T1000 (cell line): ENCODE data around the gene PCBD1.
"Not testable (repeated sequence)": the region's sequence is repeated elsewhere in the genome, so short reads cannot be mapped to it uniquely, and the experiment has no call there.

ENCODE experiments used
- DNase-seq: peaks from one replicate; lab custom pipeline; 2025; ENCODE audit warnings: mixed read lengths; lab: John Stamatoyannopoulos, UW

The PCBD1 gene

DNA sequence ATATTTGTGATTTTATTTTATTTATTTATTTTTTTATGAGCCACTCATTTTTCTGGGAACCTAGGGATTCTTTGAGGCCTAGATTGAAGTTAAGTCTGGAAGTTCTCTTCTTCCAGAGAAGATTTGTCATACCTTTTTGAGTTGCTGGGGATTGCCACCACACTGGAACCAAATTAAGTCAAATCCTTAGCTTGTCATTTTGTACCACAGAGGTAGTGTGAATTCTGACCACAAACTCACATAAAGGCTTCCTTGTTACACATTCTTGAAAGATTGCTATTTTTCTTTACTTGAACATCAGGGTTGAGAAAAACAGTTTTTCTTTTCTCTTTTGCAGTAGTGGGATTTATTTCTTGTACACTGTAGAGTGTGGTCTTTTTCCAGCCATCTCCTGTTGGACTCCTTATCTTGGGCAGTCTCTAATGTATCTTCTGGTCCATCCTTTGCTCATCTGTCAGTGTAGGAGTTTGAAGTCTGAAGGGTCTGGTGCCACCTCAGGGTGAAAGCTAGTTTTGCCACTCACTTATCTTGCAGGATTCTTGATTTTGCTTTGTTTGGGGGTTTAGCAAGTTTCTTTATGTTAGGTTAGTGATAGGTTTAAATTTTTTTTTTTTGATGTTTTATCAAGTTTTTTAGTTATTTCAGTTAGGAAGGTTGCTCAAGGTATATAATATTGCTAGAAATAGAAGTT, 24.8 kb downstream of the PCBD1 start:
- no peak for DNase-seq

DNA sequence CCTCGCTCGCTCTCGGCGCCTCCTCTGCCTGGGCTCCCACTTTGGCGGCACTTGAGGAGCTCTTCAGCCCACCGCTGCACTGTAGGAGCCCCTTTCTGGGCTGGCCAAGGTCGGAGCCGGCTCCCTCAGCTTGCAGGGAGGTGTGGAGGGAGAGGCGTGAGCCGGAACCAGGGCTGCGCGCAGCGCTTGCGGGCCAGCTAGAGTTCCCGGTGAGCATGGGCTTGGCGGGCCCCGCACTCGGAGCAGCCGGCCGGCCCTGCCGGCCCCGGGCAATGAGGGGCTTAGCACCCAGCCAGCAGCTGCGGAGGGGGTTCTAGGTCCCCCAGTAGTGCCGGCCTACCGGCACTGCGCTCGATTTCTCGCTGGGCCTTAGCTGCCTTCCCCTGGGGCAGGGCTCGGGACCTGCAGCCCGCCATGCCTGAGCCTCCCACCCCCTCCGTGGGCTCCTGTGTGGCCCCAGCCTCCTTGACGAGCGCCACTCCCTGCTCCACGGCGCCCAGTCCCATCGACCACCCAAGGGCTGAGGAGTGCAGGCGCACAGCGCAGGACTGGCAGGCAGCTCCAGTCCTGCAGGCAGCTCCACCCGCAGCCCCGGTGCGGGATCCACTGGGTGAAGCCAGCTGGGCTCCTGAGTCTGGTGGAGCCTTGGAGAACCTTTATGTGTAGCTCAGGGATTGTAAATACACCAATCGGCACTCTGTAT, 26.7 kb downstream of the PCBD1 start:
- DNase-seq, result not testable (repeated sequence)

DNA sequence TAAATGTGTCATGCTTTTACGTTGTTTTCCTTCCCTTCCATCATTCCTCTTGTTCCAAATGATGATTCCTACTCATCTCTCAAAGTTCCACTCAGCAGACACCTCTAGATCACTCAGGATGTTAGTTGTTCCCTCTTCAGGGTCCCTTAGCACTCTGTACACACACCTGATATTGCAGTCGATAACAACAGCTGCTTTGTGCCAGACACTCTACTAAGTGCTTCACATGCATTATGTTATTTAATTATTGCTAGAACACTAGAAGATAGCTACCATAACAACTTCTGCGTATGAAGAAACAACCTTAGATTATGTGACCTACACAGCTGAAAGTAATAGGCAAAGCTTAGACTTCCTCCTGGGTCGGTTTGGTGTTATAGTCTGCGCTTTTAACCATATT, 29.6 kb downstream of the PCBD1 start:
- DNase-seq, result no peak

DNA sequence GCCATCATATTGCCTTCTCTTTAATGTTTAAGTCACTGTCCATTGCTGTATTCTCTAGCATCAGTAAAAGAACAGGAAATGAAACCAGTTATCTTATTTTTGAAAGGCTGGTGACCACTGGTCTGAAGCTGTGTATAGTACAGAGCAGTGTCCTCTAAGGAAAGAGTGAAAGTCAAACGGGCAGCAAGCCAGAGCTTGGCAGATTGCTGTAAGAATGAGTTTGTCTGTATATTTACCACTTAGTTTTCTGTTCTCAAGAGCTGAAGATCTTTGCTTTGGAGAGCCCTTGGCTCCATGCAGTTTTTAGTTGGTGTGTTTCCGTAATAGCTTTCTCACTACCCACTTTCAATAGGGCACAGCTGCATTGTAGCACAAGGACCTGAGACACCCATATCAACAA, 31.9 kb downstream of the PCBD1 start:
- DNase-seq, result no peak

DNA sequence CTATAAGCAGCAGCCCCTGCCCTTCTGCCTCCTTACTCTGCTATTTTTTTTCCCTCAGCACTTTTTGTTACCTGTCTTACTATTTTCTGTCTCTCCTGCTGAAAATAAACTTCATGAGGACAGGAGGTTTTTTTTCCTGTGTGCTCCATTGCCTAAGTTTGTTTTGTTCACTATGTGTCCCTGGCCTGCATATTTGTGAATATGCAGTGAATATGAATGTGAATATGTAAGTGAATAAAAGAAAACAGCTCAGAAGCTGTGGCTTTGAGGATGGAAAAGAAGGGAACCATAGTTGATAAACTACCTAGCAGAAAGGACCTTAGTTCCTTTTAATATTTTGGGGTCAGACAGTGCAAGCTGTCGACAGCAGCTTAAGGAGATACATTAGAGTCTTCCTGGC, 34.9 kb downstream of the PCBD1 start:
- DNase-seq, result no peak

DNA sequence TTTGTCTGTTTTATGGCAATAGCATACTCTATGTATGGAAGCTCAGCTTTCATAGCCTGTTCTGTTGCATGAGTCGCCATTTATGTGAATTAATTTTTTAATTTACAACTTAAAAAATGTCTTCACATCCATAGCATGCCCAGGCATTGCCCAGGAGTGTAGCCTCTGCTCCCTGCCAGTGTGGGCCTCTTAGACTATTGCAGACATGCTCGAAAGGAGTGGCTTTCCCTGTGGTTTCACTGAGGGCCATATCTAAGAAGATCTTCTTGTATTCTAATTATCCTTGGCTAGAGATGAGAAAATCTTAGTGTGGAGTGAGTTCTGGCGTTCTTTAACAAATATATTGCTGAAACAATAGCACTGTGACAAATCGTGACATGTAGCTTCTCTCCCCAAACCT, 35.3 kb downstream of the PCBD1 start:
- no peak for DNase-seq

DNA sequence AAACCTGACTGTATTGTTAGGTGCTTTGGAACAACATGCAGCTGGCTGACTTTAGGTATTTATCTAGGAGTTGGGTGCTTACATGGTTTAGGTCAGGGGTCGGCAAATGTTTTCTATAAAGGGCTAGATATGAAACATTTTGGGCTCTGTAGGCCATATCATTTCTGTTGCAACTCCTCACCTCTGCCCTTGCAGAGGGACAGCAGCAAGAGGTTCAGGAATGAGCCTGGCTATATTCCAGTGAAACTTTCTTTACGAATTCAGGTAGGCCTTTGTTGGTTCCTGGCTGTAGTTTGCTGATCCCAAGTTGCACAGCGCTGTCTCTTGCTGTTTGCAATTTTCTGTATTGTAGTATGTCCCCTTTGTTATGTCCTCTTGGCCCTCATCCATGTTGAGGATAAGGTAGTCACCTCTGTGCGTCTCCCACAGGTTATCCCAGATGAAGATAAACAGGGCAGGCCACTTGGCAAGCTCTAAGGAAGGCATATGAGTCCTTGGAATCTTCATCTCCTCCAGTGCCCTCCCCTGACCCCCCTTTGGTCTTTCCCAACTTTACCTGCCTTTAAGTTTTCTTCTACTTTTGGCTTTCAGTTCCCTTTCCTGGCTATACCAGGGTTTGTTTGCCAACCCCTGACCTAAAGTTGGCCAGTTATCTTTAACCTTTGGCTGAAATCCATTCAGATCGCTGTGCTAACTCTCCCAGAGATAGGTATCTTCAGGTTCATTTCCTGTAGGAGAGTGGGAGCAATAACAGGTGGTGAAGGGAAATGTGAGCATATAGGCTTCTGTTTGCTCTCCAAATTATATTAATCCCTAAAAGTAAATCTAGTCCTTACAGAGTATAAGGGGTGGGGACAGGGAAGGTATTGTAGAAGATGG, 36.5 kb downstream of the PCBD1 start:
- no peak for DNase-seq

DNA sequence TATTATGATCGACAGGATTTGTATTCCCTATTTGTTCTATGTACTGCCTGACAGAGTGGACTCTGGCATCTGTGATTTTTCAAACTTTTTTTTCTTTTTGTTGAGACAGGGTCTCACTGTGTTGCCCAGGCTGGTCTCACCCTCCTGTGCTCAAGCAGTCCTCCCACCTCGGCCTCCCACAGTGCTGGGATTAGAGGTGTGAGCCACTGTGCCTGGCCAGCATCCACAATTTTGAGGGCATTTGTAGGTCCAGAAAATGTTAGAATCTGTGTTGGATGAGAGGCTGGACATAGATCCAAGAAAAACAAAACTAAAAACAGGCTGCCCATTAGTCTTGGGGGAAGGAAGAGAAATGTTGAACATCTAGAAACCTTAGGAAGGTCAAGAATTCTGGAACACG, 38.3 kb downstream of the PCBD1 start:
- no peak for DNase-seq

DNA sequence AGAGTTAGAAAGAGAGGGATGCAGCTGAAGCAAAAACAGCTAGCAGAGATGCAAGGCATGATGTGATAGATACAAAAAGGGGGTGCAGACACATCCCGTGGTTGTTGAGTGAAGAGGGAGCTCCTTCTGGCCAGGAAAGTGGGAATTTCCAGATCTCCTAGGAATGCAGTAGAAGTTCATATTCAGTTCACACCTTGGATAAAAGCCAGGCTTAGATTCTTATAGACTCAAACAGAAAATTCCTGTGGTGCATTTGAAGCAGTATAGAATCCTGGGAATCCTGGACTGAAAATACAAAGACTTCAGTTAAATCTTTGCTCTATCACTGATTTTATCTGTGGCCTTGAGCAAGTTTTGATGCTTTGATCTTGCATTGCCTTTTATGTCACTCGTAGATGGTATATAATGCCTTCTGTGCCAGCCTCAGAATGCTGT, 38.8 kb downstream of the PCBD1 start:
- DNase-seq, result no peak

DNA sequence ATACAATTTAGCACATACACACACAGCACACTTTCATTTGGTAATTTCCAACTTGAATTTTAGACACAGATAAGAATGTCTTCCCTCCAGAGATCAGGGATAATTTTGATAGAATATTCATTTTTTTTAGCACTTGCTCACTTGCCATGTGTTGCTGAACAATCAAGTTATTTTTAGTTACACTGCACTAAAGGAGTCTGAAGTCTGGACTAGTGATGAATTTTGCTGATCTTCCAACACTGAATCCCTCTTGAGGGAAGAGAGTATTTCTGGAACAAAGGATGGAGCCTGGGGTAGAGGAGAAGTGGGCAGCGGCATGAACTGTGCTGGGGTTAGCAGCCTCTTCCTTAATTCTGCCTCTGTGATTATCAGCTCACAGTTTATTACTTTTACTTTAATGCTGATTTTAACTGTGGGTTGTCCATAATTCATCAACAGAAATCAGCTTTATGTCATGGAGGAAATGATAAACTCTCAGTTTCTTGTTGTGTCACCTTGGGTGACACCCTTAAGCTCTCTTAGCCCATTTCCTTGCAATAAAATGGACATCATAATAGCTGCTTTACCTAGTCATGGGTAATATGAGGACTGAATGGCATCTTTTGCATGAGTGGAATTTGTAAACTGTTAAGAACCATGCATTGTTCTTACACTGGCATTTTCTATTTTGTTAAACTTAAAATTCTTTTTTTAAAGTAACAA, 40.6 kb downstream of the PCBD1 start:
- DNase-seq, result no peak

DNA sequence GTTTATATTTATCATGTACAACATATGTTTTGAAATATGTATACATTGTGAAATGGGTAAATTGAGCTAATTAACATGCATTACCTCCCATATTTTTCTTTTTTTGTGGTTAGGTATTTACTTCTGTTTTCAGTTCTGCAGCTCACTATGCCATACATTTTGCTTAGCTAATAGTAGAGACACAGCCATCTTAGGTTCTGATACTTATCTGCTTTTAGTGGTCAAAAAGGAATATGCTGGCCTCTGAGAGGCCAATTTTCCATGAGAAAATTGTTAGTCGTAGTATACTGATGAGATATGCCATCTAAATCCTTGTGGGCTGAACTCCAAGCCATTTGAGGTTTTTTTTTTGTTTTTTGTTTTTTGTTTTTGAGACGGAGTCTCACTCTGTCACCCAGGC, 41.6 kb downstream of the PCBD1 start:
- no peak for DNase-seq

DNA sequence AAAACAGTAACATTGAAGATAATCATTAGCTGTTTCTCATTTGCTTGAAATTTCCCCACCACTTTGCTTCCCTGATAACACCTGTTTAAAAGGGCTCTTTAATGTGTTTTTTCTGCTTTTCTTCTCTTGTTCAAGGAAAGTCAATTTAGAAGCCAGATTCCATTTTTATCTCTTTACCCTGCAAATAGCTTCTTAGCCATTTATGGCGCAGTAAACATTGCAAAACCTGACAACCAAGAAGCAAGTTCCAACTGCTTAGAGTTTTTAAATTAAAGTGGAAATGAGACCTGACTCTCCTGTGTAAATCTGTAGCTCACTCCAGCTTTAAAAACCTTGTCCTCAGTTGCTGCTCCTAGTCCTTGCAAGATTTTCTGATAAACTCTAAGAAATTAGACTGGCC, 42.5 kb downstream of the PCBD1 start:
- DNase-seq, result no peak

DNA sequence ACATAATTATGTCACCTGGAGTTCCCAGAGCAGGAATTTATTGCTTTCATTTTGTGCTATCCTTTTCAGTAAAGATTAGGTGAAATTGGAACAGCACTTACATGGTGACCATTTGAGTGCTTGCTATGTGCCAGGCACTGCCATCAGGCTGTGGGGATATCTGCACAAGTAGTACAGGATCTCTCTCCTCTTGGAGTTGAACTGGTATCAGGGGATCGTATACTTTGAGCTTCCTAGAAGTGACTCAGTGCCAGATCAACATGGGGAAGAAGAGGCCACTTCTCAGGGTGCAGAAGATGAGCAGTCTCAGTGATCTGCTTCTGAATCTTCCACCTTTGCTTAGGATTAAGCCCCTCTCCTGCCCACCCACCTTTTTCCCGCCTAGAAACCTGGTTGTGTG, 43.1 kb downstream of the PCBD1 start:
- DNase-seq, result no peak

DNA sequence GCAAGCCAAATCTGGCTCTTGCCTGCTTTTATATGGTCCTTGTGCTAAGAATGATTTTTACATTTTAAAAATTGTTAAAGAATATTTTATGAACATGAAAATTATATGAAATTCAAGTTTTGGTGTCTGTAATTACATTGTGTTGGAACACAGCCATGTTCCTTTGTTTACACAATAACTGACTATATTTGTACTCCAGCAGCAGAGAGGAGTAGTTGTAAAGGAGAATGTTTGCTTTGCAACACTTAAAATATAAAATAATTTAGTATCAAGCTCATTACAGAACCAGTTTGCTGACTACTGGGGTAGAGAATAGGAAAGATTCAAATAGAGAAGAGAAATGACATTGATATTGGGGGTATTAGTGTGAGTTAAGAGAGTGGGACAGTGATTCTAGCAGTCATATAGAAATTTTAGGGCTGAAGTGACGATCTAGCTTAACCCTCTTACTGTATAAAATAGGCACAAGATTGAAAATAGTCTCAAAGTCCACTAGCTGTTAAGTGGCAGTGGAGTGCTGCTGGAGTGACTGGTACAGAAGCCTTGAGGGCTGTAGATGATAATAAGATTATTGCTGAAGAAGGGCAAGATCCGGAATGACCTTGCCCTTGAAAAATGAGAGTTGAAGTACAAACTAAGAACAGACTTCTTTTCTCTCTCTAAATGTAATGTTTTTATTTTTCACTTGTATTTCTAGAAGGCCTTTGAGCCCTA, 44.4 kb downstream of the PCBD1 start:
- DNase-seq, result no peak

DNA sequence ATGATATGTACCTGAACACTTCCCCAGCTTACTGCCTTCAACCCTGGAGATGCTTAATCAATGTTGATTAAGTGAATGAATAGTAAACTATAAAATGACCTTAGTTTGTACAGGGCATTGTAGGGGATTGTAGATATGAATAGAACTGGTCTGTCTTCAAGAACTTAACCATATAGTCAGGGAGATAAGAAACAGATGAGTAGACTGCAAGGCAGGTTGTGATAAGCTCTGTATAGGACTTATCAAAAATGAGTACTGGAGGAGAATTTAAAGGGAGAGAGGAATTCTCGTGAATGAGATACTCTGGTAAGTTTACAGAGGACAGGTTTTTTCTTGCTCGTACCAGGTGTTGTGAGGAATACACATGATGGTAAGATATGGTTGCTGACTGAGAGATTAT, 45.0 kb downstream of the PCBD1 start:
- DNase-seq, result no peak

DNA sequence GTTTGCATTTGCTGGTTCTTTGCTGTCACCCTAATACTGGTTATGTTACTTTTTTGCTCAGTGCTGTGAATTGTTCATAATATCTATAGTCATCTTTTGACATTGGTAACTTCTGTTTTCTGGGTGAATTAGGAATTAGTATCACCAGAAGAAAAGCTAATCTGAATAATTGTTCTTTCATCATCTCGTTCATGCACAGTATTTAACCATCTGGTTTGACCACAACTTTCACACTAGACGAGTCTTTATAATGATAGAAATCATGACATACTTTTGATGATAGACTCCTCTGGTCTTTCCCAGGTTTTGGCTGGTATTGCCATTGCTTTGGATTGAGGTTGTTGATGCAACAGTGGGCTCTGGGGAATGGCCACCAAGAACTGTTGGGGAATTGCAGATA, 47.5 kb downstream of the PCBD1 start:
- no peak for DNase-seq

DNA sequence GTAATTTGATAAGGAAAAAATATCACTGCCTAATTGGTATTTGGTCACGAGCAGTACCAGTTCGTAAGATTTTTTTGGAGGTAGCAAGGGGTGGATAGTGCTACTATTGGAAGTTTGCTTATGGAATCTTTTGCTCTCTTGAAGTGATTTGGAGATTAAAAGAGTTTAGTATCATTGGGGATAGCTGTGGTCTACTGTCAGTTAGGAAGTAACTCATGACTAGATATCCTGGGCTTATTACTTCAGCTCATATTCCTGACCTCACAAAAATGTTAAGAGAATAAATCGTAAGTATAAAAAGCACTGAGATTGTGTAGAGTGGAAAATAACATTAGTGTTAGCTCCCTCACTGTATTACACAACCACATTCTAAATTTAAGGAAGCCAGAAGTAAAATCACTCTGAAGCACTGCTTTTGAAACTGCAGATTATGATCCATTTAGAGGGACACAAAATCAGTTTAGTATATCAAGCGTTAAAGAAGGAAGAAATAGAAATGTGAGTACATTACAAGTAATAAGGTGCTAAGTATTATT, 50.0 kb downstream of the PCBD1 start:
- no peak for DNase-seq

DNA sequence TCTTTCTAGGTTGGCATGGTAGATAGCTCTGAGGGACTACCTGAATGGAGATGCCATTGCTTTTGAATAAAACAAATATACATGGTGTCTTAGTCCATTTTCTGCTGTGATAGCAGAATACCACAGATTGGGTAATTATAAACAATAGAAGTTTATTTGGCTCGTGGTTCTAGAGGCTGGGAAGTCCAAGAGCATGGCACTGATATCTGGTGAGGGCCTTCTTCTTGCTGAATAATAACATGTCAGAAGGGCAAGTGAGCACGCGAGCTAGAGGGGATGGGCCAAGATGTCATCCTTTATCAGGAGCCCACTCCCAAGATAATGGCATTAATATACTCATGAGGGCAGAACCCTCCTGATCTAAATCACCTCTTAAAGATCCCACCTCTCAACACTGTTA, 50.7 kb downstream of the PCBD1 start:
- no peak for DNase-seq

DNA sequence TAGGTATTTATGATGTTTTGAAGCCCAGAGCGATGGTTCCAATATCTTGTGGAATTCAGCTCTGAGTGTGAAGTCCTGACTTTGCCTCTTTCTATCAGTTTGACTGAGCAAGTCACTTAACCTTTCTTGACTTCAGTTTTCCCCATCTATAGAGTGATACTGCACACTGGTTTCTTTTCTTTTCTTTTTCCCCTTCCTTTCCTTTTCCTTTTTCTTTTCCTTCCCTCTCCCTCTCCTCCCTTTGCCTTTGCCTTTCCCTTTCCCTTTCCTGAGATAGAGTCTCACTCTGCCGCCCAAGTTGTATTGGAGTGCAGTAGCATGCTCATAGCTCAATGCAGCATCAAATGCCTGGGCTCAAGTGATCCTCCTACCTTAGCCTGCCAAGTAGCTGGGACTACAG, 52.0 kb downstream of the PCBD1 start:
- no peak for DNase-seq

DNA sequence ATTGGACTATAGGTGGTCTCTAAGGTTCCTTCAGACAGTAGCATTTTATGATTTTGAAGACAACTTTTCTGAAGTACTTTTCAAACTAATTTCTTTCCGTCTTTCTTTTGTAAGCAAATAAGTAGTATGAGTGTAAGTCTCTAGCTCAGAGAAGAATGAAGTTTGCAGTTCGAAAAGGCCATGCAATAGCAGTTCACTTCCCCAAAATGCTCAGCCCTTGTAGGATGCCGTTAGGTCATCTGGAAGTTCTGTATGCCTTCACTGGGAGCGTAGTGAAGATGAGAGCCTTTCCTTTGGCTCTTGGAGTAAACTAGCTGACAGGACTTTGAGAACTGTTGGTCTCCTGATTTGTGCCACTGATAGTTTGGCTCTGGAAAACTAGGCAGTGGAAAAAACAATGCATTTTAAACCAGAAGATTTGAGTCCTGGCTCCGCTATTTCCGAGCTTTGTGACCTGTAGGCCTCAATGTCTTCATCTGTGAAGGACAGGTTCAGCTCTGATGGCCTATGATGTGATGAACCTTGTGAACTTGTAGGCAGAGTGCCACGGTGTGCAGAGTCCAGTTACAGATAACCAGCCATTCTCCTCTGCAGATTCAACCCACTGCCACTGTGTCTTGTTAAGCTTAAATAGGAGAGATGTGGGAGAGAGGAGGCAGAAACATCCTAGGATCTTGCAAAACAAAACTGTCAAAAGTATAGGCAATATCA, 53.8 kb downstream of the PCBD1 start:
- DNase-seq, result no peak

DNA sequence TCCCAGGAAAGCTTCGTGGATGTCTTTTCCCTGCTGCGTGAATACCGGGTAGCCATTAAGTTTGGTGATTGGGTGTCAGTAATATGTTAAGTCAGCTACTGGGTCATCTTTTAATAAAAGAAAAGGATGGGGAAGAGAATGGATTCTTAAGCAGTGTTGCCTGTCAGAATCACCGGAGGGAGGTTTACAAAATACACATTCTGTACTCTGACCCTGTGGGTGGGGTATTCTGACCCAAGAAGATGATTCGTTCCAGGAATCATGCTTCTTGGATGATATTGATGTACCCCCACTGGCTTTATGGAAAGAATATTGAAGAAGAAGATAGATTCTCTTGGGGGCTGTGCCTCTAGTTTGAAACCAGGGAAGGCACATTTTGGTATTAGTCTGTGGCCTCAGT, 54.3 kb downstream of the PCBD1 start:
- no peak for DNase-seq
